ENCODE results near the gene FOS.
A peak's percentile ranks its signal among the peaks of the same experiment; 100 is the strongest.
"Not testable (repeated sequence)": the region's sequence is repeated elsewhere in the genome, so short reads cannot be mapped to it uniquely, and the experiment has no call there.

FOS gene

GRCh38 chr14:75299576-75299975 is 20.9 kb downstream of the FOS start:
- no peak for TF ChIP-seq CTCF (IDR thresholded peaks at IDR 0.05; ENCODE audit: poor library complexity, severe bottlenecking)
- no peak for DNase-seq (ENCODE audit: low spot score)
- H3K4me3 ChIP-seq (ENCODE audit: severe bottlenecking) = no peak overlapping the region
- no peaks in the 10 kb centered on the region for H3K9me3 ChIP-seq (ENCODE audit: severe bottlenecking)
- peak overlapping the region; percentile 45 for H3K27ac ChIP-seq (ENCODE audit: poor library complexity, severe bottlenecking)
- no peak for ATAC-seq (ENCODE audit: low read depth)
- no peaks in the 10 kb centered on the region for H3K36me3 ChIP-seq (ENCODE audit: low read depth)
- H3K27me3 ChIP-seq (ENCODE audit: insufficient read depth, poor library complexity, severe bottlenecking) = no peaks in the 10 kb centered on the region
- H3K4me1 ChIP-seq (ENCODE audit: insufficient read depth, poor library complexity, severe bottlenecking) = peaks cover 28% of the 10 kb centered on the region

- no peak for ATAC-seq (ENCODE audit: low read depth)
- no peaks in the 10 kb centered on the region for H3K9me3 ChIP-seq (ENCODE audit: severe bottlenecking)
- peaks cover 15% of the 10 kb centered on the region for H3K4me1 ChIP-seq (ENCODE audit: insufficient read depth, poor library complexity, severe bottlenecking)
- no peak overlapping the region for H3K27ac ChIP-seq (ENCODE audit: poor library complexity, severe bottlenecking)
- no peak overlapping the region for H3K4me3 ChIP-seq (ENCODE audit: severe bottlenecking)
- no peaks in the 10 kb centered on the region for H3K36me3 ChIP-seq (ENCODE audit: low read depth)
- no peak for DNase-seq (ENCODE audit: low spot score)
- TF ChIP-seq CTCF (IDR thresholded peaks at IDR 0.05; ENCODE audit: poor library complexity, severe bottlenecking) = no peak
- no peaks in the 10 kb centered on the region for H3K27me3 ChIP-seq (ENCODE audit: insufficient read depth, poor library complexity, severe bottlenecking)
These were observed 23.2 kb downstream of the FOS start for GRCh38 chr14:75301666-75302325.

- peak; percentile 98 for TF ChIP-seq CTCF (IDR thresholded peaks at IDR 0.05; ENCODE audit: poor library complexity, severe bottlenecking)
- no peak overlapping the region for H3K4me3 ChIP-seq (ENCODE audit: severe bottlenecking)
- ATAC-seq (ENCODE audit: low read depth) (peak; percentile 64), DNase-seq (ENCODE audit: low spot score) (no peak)
- H3K27ac ChIP-seq (ENCODE audit: poor library complexity, severe bottlenecking) = no peak overlapping the region
- no peaks in the 10 kb centered on the region for H3K9me3 ChIP-seq (ENCODE audit: severe bottlenecking)
- H3K4me1 ChIP-seq (ENCODE audit: insufficient read depth, poor library complexity, severe bottlenecking) = peaks cover 11% of the 10 kb centered on the region
- H3K36me3 ChIP-seq (ENCODE audit: low read depth) = no peaks in the 10 kb centered on the region
- no peaks in the 10 kb centered on the region for H3K27me3 ChIP-seq (ENCODE audit: insufficient read depth, poor library complexity, severe bottlenecking)
These were observed 24.8 kb downstream of the FOS start for GRCh38 chr14:75303381-75303789.

- H3K4me1 ChIP-seq (ENCODE audit: insufficient read depth, poor library complexity, severe bottlenecking); ATAC-seq (ENCODE audit: low read depth); H3K4me3 ChIP-seq (ENCODE audit: severe bottlenecking); H3K36me3 ChIP-seq (ENCODE audit: low read depth); H3K27me3 ChIP-seq (ENCODE audit: insufficient read depth, poor library complexity, severe bottlenecking); H3K9me3 ChIP-seq (ENCODE audit: severe bottlenecking); H3K27ac ChIP-seq (ENCODE audit: poor library complexity, severe bottlenecking); DNase-seq (ENCODE audit: low spot score): not testable (repeated sequence)
These were observed 27.8 kb downstream of the FOS start for GRCh38 chr14:75306410-75306809.

GRCh38 chr14:75306927-75307699 is 28.5 kb downstream of the FOS start:
- ATAC-seq (ENCODE audit: low read depth) (peak; percentile 66), DNase-seq (ENCODE audit: low spot score) (no peak)
- H3K9me3 ChIP-seq (ENCODE audit: severe bottlenecking) = no peaks in the 10 kb centered on the region
- no peaks in the 10 kb centered on the region for H3K4me1 ChIP-seq (ENCODE audit: insufficient read depth, poor library complexity, severe bottlenecking)
- H3K4me3 ChIP-seq (ENCODE audit: severe bottlenecking) = no peak overlapping the region
- H3K27ac ChIP-seq (ENCODE audit: poor library complexity, severe bottlenecking) = no peak overlapping the region
- no peaks in the 10 kb centered on the region for H3K36me3 ChIP-seq (ENCODE audit: low read depth)
- no peaks in the 10 kb centered on the region for H3K27me3 ChIP-seq (ENCODE audit: insufficient read depth, poor library complexity, severe bottlenecking)
- TF ChIP-seq CTCF (IDR thresholded peaks at IDR 0.05; ENCODE audit: poor library complexity, severe bottlenecking) = peak; percentile 26

Measured in RWPE2 (cell line).